HepG2 (cell line): Measurements from ENCODE around the gene PLVAP.

Experiments
- ATF7 ChIP-seq, 2 experiments: fragments of 450-650 bp in 1 of 2; sonication (generic) in 1 of 2; formaldehyde crosslinking in 1 of 2; IDR thresholded peaks; 2 replicates each; pipeline versions ENCODE4 v1.4.0 to v1.6.1; 2016 to 2020; ENCODE audit warnings: antibody characterized with exemption in 1 of 2, mild to moderate bottlenecking in 1 of 2, missing genetic modification reagents in 1 of 2
- CBFB ChIP-seq: sonication (generic); formaldehyde crosslinking; IDR thresholded peaks from 2 replicates; pipeline ENCODE4 v1.4.0; 2020; ENCODE audit warnings: missing genetic modification reagents
- CEBPB ChIP-seq: IDR thresholded peaks from 2 replicates; pipeline ENCODE4 v1.6.1; 2011; ENCODE audit warnings: low read depth, low read length, improper control_type of control experiment, borderline replicate concordance
- CHD2 ChIP-seq: IDR thresholded peaks from 2 replicates; pipeline ENCODE4 v1.6.1; 2011; ENCODE audit warnings: low read depth, low read length, improper control_type of control experiment
- CTCF ChIP-seq: sonication (generic); formaldehyde crosslinking; IDR thresholded peaks from 2 replicates; pipeline ENCODE4 v1.5.0; 2020; ENCODE audit warnings: mild to moderate bottlenecking, missing genetic modification reagents, moderate library complexity
- DDIT3 ChIP-seq: sonication (generic); formaldehyde crosslinking; IDR thresholded peaks from 2 replicates; pipeline ENCODE4 v1.4.0; 2020; ENCODE audit warnings: mild to moderate bottlenecking, missing genetic modification reagents
- EZH2 ChIP-seq: conservative IDR thresholded peaks from 2 replicates; pipeline ENCODE4 v1.6.1; 2012; ENCODE audit warnings: mild to moderate bottlenecking, low read depth, low read length, moderate library complexity
- HDAC2 ChIP-seq: sonication (generic); formaldehyde crosslinking; IDR thresholded peaks from 2 replicates; pipeline ENCODE4 v1.4.0; 2020; ENCODE audit warnings: missing genetic modification reagents
- HMG20B ChIP-seq: conservative IDR thresholded peaks from 2 replicates; pipeline ENCODE4 v1.6.1; 2016; ENCODE audit warnings: missing genetic modification reagents, missing compliant biosample characterization
- POLR2AphosphoS5 ChIP-seq: IDR thresholded peaks from 2 replicates; pipeline ENCODE4 v1.6.1; 2012; ENCODE audit warnings: low read depth, low read length
- TEAD2 ChIP-seq: sonication (generic); formaldehyde crosslinking; IDR thresholded peaks from 2 replicates; pipeline ENCODE4 v1.9.0; 2021; ENCODE audit warnings: missing genetic modification reagents
- ZNF501 ChIP-seq: sonication (generic); formaldehyde crosslinking; IDR thresholded peaks from 2 replicates; pipeline ENCODE4 v1.5.1; 2020; ENCODE audit warnings: mild to moderate bottlenecking, moderate library complexity, missing genetic modification reagents
- ZNF839 ChIP-seq: sonication (generic); formaldehyde crosslinking; IDR thresholded peaks from 2 replicates; pipeline ENCODE4 v1.4.0; 2020; ENCODE audit warnings: missing genetic modification reagents, mild to moderate bottlenecking, borderline replicate concordance

GRCh38 chr19:17322854-17323253, 54.3 kb downstream of the PLVAP start:
- TF ChIP-seq POLR2AphosphoS5 (no peak), EZH2 (no peak), CEBPB (no peak), ZNF501 (CRISPR knock-in tag) (no peak), CHD2 (no peak), TEAD2 (no peak), CTCF (CRISPR knock-in tag) (no peak), CBFB (no peak), DDIT3 (CRISPR knock-in tag) (no peak), HMG20B (no peak), ATF7 (IDR thresholded peaks at IDR 0.05) (no peak), ATF7 (CRISPR knock-in tag; IDR thresholded peaks at IDR 0.05) (no peak), HDAC2 (CRISPR knock-in tag) (no peak), ZNF839 (CRISPR knock-in tag) (no peak)
